ENCODE measurements around the gene WDFY2.

- TF ChIP-seq ESRRA (CRISPR knock-in tag; IDR thresholded peaks at IDR 0.05; ENCODE audit: borderline replicate concordance) (no peak), PREB (CRISPR knock-in tag; IDR thresholded peaks at IDR 0.05; ENCODE audit: borderline replicate concordance) (no peak), NFYB (CRISPR knock-in tag; conservative IDR thresholded peaks at IDR 0.05; ENCODE audit: low read depth) (no peak), TP53 (CRISPR knock-in tag; IDR thresholded peaks at IDR 0.05) (no peak), E2F4 (CRISPR knock-in tag; IDR thresholded peaks at IDR 0.05; ENCODE audit: borderline replicate concordance, low read depth) (no peak), CTCF (IDR thresholded peaks at IDR 0.05) (no peak), ZNF416 (CRISPR knock-in tag; IDR thresholded peaks at IDR 0.05) (no peak), SP1 (CRISPR knock-in tag; conservative IDR thresholded peaks at IDR 0.05) (no peak), E2F1 (CRISPR knock-in tag; IDR thresholded peaks at IDR 0.05) (no peak), ZNF232 (CRISPR knock-in tag; IDR thresholded peaks at IDR 0.05) (no peak)
- TF ChIP-seq, protein P1, sequence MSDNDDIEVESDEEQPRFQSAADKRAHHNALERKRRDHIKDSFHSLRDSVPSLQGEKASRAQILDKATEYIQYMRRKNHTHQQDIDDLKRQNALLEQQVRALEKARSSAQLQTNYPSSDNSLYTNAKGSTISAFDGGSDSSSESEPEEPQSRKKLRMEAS (CRISPR knock-in tag; IDR thresholded peaks at IDR 0.05), result no peak
Measured at GRCh38 chr13:51635137-51635878, 51.0 kb downstream of the WDFY2 start.

Measured in WTC11 (cell line).